B cell (primary cell): ENCODE data around the gene C2CD3. TPM values are rescaled to one million over a fixed set of nuclear protein-coding genes. Genes with fewer than 3 reads are reported as not detected.

ENCODE experiments used
- ATAC-seq: fragments of 200-7000 bp; cut with Tn5 transposase; one replicate; pipeline ENCODE4 v1.10.0; 2021; ENCODE audit warnings: low read depth, mild to moderate bottlenecking, moderate number of reproducible peaks, moderate library complexity
- CTCF ChIA-PET: fragments of 350-600 bp; sonication (Branson Sonifier 250); formaldehyde crosslinking; loops from one replicate; lab custom pipeline; 2021; ENCODE audit warnings: antibody characterized with exemption, inconsistent platforms; lab: Charles Lee
- POLR2A ChIA-PET: fragments of 350-600 bp; sonication (Branson Sonifier 250); formaldehyde crosslinking; loops from one replicate; lab custom pipeline; 2021; ENCODE audit warnings: antibody characterized with exemption; lab: Charles Lee
- DNase-seq: peaks from one replicate; pipeline ENCODE4 v3.0.0; 2013
- H2AFZ ChIP-seq: 2 replicates; pipeline ENCODE4 v1.6.1; 2012; ENCODE audit warnings: mild to moderate bottlenecking, low read depth, low read length; ENCODE audit not compliant: insufficient read depth, poor library complexity, severe bottlenecking
- H3K27ac ChIP-seq, 2 donors: 1 replicate in 1 of 2; 2 replicates in 1 of 2; pipeline ENCODE4 v1.5.1; 2012 to 2013; ENCODE audit warnings: low read length in 2 of 2, mild to moderate bottlenecking in 2 of 2, moderate library complexity in 1 of 2
- H3K27me3 ChIP-seq, 4 experiments: fragments of 200-600 bp in 1 of 4; sonication (generic) in 1 of 4; replicated peaks in 1 of 4; 1 replicate in 2 of 4; 2 replicates in 2 of 4; pipeline versions ENCODE4 v1.6.1 to v1.7.0; 2013 to 2016; ENCODE audit warnings: low read length in 3 of 4, mild to moderate bottlenecking in 2 of 4, mixed read lengths in 1 of 4, moderate library complexity in 1 of 4; ENCODE audit not compliant: insufficient read depth in 4 of 4, control insufficient read depth in 3 of 4; ENCODE audit errors: control extremely low read depth in 1 of 4
- H3K36me3 ChIP-seq, 2 experiments: replicated peaks in 1 of 2; 1 replicate in 1 of 2; 2 replicates in 1 of 2; pipeline versions ENCODE4 v1.6.1 to v1.7.1; 2013; ENCODE audit warnings: low read length in 1 of 2; ENCODE audit not compliant: insufficient read depth in 2 of 2, control insufficient read depth in 1 of 2; ENCODE audit errors: control extremely low read depth in 1 of 2, extremely low read depth in 1 of 2
- H3K4me1 ChIP-seq, 2 donors: fragments of 200-600 bp in 1 of 2; sonication (generic) in 1 of 2; 1 replicate in 1 of 2; 2 replicates in 1 of 2; pipeline versions ENCODE4 v1.5.1 to v1.6.1; 2013 to 2017; ENCODE audit warnings: low read length in 2 of 2; ENCODE audit not compliant: control insufficient read depth in 2 of 2, insufficient read depth in 2 of 2
- H3K4me2 ChIP-seq: replicated peaks from 2 replicates; pipeline ENCODE3; 2012; ENCODE audit warnings: mild to moderate bottlenecking, low read depth, low read length; ENCODE audit not compliant: poor library complexity, severe bottlenecking
- H3K4me3 ChIP-seq, 5 experiments: fragments of 200-600 bp in 1 of 5; sonication (generic) in 1 of 5; 1 replicate in 3 of 5; 2 replicates in 2 of 5; pipeline versions ENCODE4 v1.5.1 to v1.7.0; 2011 to 2016; ENCODE audit warnings: low read length in 4 of 5, mild to moderate bottlenecking in 4 of 5, low read depth in 2 of 5, control low read depth in 1 of 5, moderate library complexity in 1 of 5; ENCODE audit not compliant: insufficient read depth in 1 of 5; ENCODE audit errors: control extremely low read depth in 1 of 5, extremely low read depth in 1 of 5
- H3K79me2 ChIP-seq: fragments of 200-600 bp; sonication (generic); one replicate; pipeline ENCODE4 v1.6.0; 2016; ENCODE audit warnings: low read length; ENCODE audit not compliant: control insufficient read depth, insufficient read depth
- H3K9ac ChIP-seq: fragments of 200-600 bp; sonication (generic); 2 replicates; pipeline ENCODE4 v1.6.1; 2017; ENCODE audit warnings: mild to moderate bottlenecking, low read length, moderate library complexity
- H3K9me3 ChIP-seq, 3 donors: one replicate each; pipeline versions ENCODE4 v1.6.1 to v1.7.1; 2013; ENCODE audit warnings: low read length in 2 of 3; ENCODE audit not compliant: control insufficient read depth in 2 of 3, insufficient read depth in 1 of 3; ENCODE audit errors: control extremely low read depth in 1 of 3
- H4K20me1 ChIP-seq: 2 replicates; pipeline ENCODE4 v1.6.0; 2012; ENCODE audit warnings: mild to moderate bottlenecking, low read length; ENCODE audit not compliant: insufficient read depth, control insufficient read depth, poor library complexity, severe bottlenecking
- H3K27ac Mint-ChIP-seq: one replicate; pipeline ENCODE4 v1.8.0; 2021; ENCODE audit warnings: mixed read lengths
- H3K27me3 Mint-ChIP-seq: one replicate; pipeline ENCODE4 v1.8.0; 2021; ENCODE audit warnings: mixed read lengths
- H3K4me1 Mint-ChIP-seq: one replicate; pipeline ENCODE4 v1.8.0; 2021; ENCODE audit warnings: mixed read lengths
- H3K4me3 Mint-ChIP-seq: one replicate; pipeline ENCODE4 v1.8.0; 2021; ENCODE audit warnings: mixed read lengths
- H3K9me3 Mint-ChIP-seq: one replicate; pipeline ENCODE4 v1.8.0; 2022; ENCODE audit warnings: mixed read lengths; ENCODE audit not compliant: insufficient read depth
- EZH2 ChIP-seq: IDR thresholded peaks from 2 replicates; pipeline ENCODE4 v1.6.1; 2012; ENCODE audit warnings: borderline replicate concordance, low read depth, mild to moderate bottlenecking, moderate library complexity, low read length; ENCODE audit not compliant: insufficient read depth, poor library complexity, severe bottlenecking
- WGBS: methylation state at CpG from one replicate; pipeline ENCODE4 v1.1.5; 2013; ENCODE audit warnings: missing lambda C conversion rate; ENCODE audit not compliant: insufficient coverage; 5-methylcytosine and 5-hydroxymethylcytosine counted together
- intact Hi-C: fragments of 100-400 bp; cut with micrococcal nuclease; formaldehyde crosslinking; loops from one replicate; pipeline ENCODE4 v1.10.0; 2022
- polyA plus RNA-seq: library from polyadenylated mRNA; depleted of rRNA; stranded (reverse); fragments of >200 nt; gene quantifications from 2 replicates; pipeline ENCODE4 v1.2.3, GENCODE V29; 2012
- total RNA-seq, 2 donors: library from RNA; stranded (reverse); fragments of 120-200 nt in 1 of 2; gene quantifications; 1 replicate in 1 of 2; 2 replicates in 1 of 2; pipeline versions ENCODE4 v1.2.3 to v1.2.4, GENCODE V29; 2013 to 2022
- TF ChIP-seq, protein P1 (sequence below): fragments of 200-600 bp; IDR thresholded peaks from one replicate; pipeline ENCODE4 v1.8.0; 2022; ENCODE audit warnings: antibody characterized with exemption, mild to moderate bottlenecking

C2CD3 gene
- total and polyA plus RNA-seq, 2 donors (not counting 1 experiment from before 2014, with no cell fraction given) = 19.8 to 69.0 TPM

DNA sequence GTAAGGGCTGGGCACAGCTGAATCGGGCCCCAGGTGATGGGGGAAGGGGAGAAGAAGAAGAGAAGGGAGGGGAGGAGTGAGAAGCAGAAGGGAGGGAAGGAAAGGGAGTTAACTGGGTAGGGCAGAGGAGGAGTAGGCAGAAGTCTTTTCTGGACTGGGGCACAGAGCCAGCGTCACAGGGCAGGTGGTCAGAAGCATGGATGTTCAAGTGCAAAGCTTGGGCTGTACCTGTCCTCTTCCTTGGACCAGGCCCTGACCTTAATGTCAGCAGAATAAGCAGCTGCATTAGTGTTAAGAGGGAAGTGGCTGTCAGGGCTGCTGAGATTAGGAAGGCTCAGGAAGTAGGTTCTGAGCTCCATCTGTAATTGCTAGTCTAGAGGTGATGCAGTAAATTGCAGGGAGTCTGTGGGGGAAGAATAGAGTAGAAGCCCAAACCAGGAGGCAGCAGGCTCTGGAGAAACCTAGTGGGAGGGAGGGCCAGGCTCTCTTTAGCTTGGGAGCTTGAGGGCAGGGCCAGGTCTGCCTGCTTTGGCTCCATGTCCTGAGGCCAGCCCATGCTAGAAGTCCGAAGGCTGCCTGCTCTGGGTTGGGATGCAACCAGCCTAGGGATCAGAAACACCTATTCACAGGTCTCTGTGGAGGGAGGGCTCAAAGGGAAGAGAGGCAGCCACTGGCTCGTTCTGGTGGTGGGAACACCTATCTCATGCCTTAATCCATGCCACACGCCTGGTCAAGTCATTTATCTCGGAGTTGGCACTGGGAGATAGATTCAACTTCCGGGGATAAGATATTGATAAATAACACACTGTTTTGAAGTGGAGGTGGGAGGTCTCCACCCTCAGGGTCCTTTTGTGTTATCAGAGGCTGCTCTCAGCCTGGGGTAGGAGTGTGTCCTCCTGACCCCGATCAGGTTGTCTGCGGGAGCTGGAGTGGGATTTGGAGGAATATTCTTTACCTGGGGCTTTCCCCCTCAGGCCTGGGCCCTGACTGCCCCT is 160.2 kb downstream of the C2CD3 start:
- ATAC-seq (no peak), DNase-seq (no peak)
- Mint-ChIP-seq H3K27ac (peak overlapping the region; percentile 97), H3K9me3 (no peaks in the 10 kb centered on the region), H3K27me3 (no peaks in the 10 kb centered on the region), H3K4me1 (peaks cover 77% of the 10 kb centered on the region), H3K4me3 (peak overlapping the region; percentile 73)
- H3K9me3 ChIP-seq = no peaks in the 10 kb centered on the region
- peaks cover 7% of the 10 kb centered on the region for H3K79me2 ChIP-seq
- CTCF ChIA-PET = interaction anchor here (0.6 to 2.6 kb wide), 6 partner anchors 10 to 1146 kb away, joined by 3 to 12 read pairs (median 3); no protein-coding TSS in a partner anchor
- intact Hi-C loops = loop anchor here (1.0 kb wide), 2 partner anchors 15 to 30 kb away; no protein-coding TSS in a partner anchor
- POLR2A ChIA-PET = interaction anchor here (0.7 to 2.7 kb wide), 7 partner anchors 10 to 40 kb away, joined by 3 to 56 read pairs (median 4); partner anchors contain the start of gene UCP2
- no peaks in the 10 kb centered on the region for H3K27me3 ChIP-seq
- H3K4me1 ChIP-seq = peaks cover 65 to 72% of the 10 kb centered on the region in 2 donors
- H3K4me3 ChIP-seq = no peak overlapping the region
- H4K20me1 ChIP-seq = no peaks in the 10 kb centered on the region
- 91% methylated on average over 7 of the region's 9 CpGs for WGBS
- H2AFZ ChIP-seq = no peak overlapping the region
- peak overlapping the region; percentile 40 for H3K9ac ChIP-seq
- TF ChIP-seq EZH2 = no peak
- TF ChIP-seq, protein P1, sequence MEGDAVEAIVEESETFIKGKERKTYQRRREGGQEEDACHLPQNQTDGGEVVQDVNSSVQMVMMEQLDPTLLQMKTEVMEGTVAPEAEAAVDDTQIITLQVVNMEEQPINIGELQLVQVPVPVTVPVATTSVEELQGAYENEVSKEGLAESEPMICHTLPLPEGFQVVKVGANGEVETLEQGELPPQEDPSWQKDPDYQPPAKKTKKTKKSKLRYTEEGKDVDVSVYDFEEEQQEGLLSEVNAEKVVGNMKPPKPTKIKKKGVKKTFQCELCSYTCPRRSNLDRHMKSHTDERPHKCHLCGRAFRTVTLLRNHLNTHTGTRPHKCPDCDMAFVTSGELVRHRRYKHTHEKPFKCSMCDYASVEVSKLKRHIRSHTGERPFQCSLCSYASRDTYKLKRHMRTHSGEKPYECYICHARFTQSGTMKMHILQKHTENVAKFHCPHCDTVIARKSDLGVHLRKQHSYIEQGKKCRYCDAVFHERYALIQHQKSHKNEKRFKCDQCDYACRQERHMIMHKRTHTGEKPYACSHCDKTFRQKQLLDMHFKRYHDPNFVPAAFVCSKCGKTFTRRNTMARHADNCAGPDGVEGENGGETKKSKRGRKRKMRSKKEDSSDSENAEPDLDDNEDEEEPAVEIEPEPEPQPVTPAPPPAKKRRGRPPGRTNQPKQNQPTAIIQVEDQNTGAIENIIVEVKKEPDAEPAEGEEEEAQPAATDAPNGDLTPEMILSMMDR = no peak
- H3K4me2 ChIP-seq = peak overlapping the region; percentile 55
- H3K36me3 ChIP-seq = peaks cover 0 to 5% of the 10 kb centered on the region in 2 experiments
- peak overlapping the region; percentile 72 to 90 for H3K27ac ChIP-seq
